NAMALWA (cell line): Measurements from ENCODE around the gene FAM171A1.
"Not testable (repeated sequence)": the region's sequence is repeated elsewhere in the genome, so short reads cannot be mapped to it uniquely, and the experiment has no call there.

Experiments used
- DNase-seq: peaks from one replicate; pipeline ENCODE4 v3.0.0-alpha.2; 2015; ENCODE audit warnings: low spot score

Gene FAM171A1

DNA sequence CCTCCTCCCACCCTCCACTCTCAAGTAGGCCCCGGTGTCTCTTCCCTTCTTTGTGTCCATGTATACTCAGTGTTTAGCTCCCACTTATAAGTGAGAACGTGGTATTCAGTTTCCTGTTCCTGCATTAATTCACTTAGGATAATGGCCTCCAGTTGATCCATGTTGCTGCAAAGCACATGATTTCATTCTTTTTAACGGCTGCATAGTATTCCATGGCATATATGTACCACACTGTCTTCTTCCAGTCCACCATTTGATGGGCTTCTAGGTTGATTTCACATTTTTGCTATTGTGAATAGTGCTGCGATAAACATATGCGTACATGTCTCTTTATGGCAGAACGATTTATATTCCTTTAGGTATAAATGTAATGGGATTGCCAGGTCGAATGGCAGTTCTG, 51.0 kb downstream of the FAM171A1 start:
- DNase-seq: no peak

DNA sequence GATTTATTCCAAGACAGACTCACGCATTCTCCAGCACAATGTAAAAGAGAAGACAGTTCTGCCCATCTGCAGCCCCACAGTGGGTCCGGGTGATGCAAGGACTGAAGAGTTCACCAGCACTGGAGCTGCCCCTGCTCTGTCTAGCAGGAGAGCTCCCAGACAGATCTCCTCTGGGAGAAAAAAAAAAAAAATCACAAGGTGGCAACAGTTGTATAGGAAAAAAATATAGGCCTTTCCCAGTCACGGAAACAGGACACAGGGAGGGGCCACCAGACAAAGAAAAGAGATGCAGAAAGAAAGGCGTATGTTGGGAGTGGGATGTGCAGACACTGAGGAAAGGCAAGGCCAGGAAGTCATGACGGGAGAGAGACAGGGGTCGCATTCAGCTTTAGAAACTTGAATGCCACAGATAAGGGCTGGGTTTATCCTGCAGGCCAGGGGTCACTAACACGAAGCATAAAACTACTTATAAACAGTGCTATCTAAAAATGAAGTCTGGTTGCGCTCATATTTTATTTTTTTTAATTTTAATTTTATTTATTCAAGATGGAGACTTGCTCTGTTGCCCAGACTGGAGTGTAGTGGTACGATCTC, 54.1 kb downstream of the FAM171A1 start:
- no peak for DNase-seq

DNA sequence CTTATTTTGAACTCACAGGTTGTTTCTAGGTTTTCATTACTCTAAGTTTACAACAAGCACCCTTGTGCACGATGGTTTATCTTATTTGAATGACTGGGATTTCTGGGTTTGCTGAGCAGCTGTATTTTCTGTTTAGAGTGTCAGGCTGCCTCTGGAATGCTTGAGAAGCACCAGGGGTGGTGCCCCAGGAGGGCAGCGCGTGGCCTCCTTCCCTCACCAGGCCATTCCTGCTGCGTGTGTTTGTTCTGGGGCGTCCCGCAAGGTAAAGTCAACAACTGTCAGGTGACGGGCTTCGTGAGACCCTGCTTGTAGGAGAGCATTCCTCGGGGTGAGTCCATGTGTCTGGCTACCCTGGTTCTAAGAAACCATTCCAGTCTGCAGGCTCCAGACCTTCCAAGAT, 54.9 kb downstream of the FAM171A1 start:
- no peak for DNase-seq

DNA sequence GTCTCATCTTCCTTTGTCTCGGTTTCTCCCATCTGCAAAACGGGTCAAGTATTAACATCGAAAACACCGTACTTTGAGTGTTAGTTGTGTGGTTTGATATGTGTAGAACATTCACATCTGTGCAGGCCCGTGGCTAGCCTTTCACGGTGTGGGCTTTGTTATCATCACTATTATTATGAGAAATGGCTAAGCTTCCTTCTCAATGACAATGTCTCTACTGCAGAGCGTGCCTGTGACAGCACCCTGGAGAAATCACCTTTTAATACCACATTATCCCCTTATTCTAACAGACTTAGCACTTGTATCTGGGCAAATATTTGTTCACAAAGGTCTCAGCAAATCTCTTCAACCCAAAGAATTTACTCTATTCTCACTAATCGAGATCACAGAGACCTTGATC, 55.8 kb downstream of the FAM171A1 start:
- no peak for DNase-seq

DNA sequence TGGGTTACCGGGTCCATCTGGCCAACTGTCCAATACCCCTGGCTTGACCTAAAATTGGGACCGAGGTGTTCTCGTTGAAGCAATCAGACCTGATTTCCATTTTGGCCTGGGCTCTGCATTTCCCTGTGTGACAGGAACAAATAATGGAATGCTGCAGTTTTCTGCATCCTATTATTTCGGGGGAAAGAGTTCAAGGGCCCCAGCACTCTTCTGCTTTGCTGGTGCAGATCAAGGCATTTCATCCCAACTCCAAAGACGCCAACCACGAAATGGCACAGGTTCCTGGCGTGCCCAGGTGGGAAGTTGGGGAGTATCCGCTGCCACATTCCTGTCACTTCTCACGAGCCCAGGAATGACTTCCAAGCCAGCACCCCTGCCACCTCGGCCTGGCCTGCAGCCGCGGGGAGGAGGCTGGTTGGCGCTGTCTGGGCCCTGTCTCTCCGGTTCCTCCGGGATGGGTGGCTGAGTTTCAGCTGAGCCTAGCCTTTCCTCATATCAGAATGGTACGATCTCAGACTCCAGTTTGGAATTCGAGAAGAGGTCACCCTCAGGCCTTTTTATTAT, 56.5 kb downstream of the FAM171A1 start:
- DNase-seq: no peak

DNA sequence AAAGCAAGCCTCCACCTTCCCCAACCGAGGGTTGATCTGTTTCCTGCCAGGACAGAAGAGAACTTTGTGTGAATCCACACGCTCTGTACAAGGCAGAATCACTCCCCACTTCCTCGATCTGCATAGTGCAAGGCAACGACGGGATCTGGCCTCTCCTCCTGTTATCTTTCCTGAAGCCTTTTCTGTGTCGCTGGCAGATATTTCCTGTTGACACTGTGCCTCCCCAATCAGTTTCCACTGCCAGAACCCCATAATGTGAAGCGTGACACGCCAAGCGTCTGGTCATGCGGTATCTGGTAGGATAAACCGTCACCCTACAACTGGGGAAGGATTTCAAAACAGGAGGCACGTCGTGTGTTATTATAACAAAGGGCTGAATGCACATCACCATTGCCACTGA, 57.2 kb downstream of the FAM171A1 start:
- DNase-seq: no peak

DNA sequence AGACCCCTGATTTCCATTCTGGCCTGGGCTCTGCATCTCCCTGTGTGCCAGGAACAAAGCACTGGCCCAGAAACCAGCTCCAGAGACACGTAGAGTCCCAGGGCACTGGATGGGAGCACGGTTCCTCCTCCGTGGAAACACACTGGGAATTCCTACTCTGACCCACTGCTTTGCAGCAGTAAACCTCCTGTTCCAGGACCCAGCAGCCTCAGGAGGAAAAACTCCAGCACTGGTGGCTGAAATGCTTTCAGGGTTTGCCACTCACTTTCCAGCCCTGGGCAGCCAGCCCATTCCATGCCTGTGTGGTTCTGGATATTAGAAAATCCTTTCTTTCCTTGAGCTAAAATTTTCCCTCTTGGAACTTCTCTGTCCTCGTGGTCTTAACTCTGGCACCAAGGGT, 58.0 kb downstream of the FAM171A1 start:
- no peak for DNase-seq

DNA sequence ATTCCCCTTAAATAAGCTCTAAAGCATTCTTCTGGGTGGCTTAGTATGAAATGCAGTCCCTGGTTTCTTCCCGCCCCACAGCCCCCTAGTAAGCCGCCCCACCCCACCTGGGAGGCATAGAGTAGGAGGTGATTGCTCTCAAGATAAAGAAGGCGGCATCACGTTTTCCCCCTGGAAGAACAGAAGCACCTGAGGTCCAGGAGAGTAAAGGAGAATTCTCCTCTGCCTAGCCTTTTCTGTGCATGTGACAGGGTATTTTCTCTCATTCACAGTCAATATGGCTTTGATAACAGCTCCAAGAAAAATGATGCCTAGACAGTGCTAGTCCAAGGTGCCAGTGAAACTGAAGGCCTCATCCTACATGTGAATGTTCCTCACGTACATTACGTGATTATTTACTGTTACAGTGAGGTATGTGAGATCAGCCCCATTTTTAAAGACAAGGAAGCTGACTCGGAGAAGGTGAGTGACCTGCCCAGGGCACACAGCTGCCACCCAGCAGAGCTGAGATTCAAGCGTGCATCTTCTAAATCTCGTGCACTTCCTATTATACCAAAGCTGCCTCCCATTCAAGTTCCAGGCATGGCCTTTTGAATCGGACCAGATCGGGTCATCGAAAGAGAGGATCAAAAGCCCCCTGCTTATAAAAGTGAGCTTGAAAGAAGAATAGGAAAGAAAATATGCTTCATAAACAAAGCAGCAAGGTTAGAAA, 59.4 kb downstream of the FAM171A1 start:
- no peak for DNase-seq

DNA sequence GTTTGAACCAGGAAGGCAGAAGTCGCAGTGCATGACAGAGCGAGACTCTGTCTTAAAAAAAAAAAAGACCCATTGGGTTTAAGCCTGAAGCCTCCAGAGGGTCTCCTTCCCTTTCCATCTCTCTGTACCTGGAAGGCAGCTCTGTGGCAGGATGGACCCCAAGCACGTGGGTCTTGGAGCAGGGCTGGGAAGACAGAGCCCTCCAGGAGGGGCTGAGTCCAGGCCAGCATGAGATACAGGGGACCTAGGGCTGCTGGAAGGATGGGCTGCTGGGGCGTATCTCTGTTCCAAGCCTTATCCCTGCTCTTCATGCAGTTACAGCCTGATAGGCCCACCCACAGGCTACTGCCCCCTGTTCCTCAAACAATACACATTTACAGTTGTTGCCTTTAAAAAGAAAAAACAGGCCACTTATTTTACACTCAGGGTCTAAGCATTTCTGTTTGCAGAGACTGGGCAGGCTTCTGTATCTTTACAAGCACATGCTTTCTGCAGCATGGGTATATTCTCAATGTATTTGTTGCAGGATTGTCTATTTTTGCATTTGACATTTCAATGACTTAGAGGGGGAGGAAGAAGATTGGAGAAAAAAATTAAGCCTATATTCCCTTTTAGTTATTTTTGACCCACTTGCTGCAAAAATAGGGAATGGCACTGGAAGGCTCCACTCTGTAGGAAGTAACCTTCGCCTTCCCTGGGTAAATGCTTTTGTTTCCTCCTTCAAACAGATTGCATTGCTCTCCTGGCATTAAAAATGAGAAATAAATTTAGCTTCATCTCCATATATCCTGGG, 60.1 kb downstream of the FAM171A1 start:
- no peak for DNase-seq

DNA sequence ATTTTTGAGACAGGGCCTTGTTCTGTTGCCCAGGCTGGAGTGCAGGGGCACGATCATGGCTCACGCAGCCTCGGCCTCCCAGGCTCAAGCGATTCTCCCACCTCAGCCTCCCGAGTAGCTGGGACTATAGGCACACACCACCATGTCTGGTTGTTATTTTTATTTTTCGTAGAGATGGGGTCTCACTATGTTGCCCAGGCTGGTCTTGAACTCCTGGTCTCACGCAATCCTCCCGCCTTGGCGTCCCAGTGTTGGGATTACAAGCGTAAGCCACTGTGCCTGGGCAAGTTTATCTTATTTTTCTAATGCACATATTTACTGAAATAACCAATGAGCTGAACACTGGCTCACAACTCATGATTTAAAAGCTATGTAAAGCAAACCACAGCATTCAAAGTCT, 61.9 kb downstream of the FAM171A1 start:
- no peak for DNase-seq

DNA sequence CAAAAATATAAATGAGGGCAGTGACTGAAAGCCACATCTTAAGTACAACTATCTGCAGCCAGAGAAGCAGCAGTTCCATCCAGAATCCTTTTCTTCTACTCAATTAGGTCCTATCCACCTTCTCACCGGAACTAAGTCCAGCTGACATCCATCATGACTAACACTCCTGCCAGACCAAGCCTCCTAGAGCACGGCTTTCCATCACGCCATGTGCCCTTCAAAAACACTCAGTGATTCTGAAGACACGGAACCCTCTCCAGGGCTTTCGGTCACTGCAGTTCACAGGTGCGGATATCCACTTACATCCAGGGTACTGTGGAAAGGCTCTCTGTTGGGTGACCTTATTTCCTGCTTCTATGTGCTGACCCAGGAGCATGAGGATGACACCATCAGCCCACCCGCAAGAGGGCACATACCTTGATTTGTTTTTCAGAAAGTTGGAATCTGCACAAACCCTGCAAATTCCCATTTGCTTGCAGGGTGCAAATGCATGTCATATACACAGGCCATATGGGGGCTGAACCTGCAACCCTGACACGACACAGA, 64.3 kb downstream of the FAM171A1 start:
- no peak for DNase-seq

DNA sequence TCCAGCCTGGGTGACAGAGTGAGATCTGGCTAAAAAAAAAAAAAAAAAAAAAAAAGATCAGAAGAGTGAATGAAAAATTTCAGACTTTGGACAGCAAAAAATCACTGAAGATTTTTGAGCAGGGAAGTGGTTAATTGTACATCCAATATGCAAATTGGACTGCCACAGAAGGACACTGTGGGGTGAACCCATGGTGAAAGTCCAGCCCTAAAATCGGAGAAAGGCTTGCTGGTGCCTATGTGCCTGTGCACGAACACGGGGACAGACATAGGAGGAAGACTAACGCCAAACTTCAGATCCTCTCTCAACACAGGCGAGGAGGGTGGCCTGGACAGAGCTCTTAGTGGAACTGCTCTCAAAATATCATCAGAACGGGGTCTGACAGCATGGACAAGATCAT, 65.5 kb downstream of the FAM171A1 start:
- no peak for DNase-seq

DNA sequence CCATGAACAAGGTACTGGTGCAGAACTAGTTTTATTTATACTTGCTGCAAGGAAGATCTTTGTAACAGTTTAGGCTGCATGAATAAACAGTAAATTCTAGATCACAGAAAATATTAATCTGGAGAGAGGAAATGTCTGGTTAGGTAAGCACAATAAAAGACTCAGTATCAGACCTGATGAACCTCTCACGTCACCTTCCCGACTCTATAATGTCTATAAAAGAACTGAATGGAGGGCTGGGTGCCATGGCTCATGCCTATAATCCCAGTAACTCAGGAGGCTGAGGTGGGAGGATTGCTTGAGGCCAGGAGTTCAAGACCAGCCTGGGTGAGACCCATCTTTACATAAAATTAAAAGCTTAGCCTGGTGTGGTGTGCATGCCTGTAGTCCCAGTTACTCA, 65.9 kb downstream of the FAM171A1 start:
- DNase-seq: no peak

DNA sequence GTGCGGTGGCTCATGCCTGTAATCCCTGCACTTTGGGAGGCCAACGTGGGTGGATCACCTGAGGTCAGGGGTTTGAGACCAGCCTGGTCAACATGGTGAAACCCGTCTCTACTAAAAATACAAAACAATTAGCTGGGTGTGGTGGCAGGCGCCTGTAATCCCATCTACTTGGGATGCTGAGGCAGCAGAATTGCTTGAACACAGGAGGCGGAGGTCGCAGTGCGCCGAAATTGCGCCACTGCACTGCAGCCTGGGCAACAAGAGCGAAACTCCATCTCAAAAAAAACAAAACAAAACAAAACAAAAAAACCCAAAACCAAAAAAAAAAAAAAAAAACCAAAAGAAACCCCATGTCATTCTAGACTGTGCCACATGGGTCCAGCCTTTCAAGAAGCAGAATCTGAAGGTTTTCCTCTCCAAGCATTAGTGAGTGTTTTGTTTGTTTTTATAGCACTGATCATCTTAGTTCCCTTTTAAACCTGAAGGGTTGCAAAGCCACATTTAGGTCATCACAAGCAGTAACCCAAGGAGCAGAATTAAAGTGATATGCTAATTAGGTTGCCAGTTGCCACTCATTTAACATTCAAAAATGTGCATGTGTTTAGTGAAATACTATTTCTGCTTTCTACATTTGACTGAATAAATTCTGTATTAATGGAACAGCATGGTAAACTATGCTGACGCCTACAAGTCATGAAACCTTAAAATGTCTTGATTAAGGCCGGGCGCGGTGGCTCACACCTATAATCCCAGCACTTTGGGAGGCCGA, 68.7 kb downstream of the FAM171A1 start:
- not testable (repeated sequence) for DNase-seq

DNA sequence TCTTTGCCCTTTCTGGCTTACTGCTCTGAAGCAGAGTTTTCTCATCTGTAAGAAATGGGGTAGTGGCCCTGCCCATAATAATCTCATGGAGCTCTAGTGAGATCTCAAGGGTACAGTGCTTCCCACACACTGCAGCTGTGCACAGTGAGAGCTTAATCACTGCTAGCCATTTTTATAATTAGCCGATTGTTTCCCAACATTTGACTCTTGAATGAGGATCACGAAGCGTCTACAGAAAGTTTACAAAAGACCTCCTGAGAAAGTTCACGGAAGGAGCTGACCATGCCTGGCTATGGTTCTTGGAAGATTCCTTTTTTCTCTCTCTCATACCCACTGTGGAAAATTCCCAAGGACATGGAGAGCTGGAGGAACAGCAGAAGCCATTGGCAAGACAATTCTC, 70.4 kb downstream of the FAM171A1 start:
- DNase-seq: no peak

DNA sequence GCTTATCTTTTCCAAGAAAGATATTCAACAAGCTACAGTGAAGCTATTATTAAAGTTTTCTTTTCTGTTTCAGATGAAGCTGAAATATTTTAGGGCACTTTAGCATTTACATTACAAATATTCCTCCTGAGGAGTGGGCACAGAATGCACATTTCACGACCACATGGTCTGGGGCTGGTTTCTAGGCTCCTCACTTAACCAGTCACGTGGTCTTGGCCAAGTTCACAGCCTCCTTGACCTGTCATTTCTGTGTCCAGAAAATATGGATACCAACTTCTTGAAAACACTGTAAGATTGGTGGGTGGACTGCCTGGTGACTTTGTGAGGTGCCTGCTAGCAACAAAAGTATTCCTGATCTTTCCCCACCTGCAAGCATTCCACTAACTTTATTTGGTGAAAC, 70.9 kb downstream of the FAM171A1 start:
- DNase-seq: no peak

DNA sequence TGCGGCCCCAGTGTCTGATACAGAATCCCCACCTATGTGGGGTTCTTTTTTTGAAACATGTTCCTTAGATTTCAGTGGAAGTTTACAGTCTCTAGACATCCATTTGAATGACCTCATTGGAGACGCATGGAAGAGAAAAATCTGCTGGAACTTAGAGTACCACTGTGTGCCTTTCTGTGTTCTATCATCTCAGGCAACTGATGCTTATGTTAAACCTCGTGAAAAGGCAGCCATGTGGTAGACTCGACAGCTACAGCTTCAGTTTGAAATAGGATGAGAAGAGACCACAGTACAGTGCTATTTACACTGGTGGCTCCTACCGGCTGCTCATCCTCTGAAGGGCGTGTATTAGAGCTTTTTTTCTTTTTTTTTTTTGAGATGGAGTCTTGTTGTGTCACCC, 74.4 kb downstream of the FAM171A1 start:
- DNase-seq: no peak

DNA sequence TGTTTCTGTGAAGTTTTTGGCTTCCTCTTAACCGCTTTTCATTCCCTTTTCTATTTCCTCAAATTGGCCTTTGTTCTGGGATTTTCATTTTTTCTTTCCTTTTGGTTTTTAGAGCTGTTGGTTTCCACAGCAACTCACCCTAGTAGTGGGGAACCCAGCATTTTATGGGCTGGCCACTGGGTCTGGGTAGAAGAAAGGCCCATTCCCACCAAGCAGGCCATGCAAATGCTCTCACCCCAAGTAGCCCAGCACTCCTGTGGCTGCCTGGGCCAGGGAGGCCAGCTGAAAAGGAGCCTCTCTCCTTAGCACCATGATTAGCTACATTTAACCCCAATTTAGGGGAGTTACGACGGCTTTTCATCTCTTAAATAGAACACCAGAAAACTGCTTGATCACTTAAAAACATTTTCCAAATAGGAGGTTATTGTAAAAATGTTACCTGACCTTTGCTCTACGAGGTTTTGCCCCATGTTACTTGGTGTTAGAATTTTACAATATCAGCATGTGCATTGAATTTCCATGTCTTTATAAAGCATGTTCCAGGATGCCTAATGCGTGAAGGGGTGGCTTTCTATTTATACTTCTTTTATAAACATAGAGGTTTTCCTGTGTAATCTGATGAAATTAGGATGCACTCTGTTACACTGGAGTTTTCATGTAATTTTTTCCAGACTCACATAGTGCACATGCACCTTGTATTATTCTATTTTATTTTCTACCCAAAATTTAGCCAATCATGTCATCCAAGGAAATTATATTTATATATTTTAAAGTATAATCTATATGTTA, 75.4 kb downstream of the FAM171A1 start:
- DNase-seq: no peak

DNA sequence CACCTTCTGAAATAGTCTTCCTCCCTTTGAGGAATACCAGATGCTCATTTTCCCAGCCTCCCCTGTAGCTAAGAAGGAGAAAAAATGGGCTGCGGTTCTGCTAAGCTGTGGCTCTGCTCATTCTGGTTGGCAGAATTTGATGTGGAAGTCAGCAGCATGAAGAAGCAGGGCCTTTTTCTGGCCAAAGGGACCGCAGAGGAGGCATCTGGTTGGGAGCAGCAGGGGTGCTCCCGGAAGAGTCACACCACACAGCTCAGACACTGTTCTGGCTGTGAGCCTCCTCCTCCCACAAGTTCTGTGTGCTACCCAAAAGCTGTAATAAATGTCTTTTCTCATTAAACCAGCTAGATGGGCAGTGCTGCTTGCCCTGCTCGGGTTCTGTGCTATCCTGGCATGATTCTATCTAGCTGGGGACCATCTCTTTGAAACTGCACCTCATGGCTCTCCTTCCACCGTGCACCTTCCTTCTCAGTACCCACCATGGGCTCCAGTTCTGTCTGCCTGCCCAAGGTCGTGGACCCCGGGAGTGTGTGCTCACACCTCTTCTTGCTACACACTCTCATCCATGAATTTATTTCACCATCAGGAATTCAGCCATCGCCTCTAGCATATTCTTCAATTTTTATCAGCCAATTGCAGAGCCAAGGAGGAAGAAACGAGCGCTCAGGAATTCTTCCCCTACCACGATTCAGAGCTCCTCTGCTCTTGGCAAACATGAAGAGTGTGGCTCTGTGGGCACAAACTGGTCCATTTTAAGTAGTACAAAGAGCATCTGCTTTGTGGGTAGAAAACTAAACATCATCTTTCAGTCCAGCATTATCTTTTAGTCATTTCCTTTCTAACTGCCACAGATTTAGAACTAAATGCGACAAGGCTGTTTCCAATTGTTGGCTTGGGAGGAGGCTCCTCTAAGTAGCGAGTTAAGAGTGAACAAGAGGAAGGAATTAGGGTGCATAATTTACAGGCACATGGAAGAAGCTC, 76.9 kb downstream of the FAM171A1 start:
- DNase-seq: no peak

DNA sequence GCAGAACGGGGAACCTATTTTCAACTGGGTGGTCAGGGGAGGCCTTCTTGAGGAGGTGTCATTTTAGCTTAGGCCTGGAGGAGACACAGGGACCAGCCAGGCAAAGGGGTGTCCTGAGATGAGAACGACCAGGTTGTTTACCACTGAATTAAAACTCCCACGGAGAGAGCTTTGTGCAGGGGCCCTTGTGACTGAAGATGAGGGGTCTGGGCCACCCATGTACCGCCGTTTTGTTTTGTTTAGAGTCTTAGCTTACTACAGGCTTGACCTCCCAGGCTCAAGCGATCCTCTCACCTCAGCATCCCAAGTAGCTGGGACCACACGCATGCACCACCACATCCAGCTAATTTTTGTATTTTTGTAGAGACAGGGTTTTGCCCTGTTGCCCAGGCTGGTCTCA, 80.4 kb downstream of the FAM171A1 start:
- DNase-seq: no peak
